ENCODE data around the gene SDF2. TPM values are rescaled to one million over a fixed set of nuclear protein-coding genes. Genes with fewer than 3 reads are reported as not detected.
A peak's percentile ranks its signal among the peaks of the same experiment; 100 is the strongest.

SDF2 gene, protein sequence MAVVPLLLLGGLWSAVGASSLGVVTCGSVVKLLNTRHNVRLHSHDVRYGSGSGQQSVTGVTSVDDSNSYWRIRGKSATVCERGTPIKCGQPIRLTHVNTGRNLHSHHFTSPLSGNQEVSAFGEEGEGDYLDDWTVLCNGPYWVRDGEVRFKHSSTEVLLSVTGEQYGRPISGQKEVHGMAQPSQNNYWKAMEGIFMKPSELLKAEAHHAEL
- 10 to 100 TPM; 49.0 to 52.9 TPM for total RNA-seq

DNA sequence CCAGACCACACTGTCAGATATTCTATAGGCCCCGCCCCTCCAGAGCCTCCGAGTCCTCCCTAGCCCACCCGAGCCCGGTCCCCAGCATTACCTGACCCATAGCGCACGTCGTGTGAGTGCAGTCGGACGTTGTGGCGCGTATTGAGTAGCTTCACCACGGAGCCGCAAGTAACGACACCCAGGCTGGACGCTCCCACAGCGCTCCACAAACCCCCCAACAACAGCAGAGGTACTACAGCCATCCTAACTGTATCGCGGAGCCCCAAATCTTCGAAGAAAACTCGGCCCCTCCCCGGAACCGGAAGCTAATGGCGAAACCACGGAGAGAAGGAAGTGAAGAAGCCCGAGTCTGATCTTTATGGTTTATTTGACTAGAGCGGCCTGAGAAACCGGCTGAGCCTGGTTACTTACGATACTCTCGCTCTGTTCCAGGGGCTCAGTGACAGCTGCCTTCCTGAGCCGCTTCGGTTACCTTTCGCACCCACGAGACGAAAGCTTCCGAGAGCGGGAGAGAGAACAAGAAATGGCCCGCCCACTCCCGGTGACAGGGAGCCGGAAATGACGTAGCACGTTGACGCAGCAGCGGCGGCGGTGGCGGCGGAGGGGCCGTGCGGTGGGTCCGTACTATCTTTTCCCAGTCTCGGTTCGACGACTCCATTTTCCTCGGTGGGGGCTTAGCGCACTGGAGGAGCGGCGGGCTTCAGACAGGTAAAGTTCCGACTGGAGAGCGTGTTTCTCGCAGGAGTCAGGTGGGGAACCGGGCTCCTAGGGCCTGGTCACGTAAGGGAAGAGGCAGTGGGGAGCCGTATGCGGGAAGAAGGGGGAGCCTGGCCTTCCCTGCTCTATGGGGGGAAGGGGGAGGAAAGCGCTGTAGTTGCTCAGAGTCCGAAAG lies at the start of gene SDF2, which contains the start of gene SUPT6H:
TSS of gene SDF2 (minus strand) at position 272 of the 892 bp plus-strand sequence. CDS start at position 242, 30 bp downstream.
TSS of gene SUPT6H (plus strand) at position 571 of the 892 bp plus-strand sequence. CDS start 11,197 bp downstream, outside the sequence.
- Mint-ChIP-seq H3K4me1 (peaks cover 52% of the 10 kb centered on the region), H3K4me3 (peak within 1 kb of the TSS; percentile 98)

DNA sequence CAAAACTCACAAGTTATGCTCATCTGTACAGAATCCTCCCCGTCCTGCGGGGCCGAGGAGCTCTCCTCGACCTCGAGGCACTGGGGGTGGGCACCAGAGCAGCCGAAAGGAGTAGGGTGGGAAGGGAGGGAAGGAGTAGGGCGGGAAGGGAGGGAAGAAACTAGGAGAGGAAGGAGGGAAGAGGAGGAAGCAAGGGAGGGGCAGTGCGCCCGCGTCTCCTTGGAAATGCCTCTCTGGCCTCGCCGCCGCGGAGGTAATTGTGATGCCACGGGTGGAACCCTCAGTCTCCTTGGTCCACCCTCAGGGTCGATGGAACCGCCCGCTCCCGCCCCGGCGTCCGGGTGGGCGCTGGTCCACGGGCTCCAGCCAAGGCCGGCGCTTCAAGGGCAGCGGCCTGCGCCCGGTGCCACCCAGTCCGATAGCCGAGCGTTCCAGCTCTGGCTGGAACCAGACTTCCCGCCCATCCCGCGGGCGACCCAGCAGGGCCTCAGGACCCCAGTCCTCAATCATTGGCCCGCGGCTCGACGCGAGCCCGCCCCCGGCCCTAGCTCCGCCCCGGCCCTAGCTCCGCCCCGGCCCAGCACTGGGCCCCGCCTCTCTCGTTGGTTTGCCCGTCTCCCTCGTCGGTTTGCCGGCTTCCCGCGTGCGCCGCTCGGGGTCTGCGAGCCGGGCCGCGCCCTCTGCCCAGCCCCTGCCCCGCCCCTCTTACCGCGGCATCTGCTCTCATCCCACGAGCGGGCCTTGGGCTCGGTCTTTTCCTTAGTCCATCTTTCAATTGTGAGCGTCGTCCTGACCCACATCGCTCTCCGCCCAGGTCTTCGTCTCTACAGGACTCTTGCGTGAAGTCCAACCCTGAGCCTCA lies 49.4 kb upstream of the SDF2 start:
- H3K27me3 Mint-ChIP-seq, result peaks cover 17% of the 10 kb centered on the region
- POLR2A ChIA-PET, result interaction anchor here (0.8 to 5.2 kb wide), 16 partner anchors 8 to 240 kb away, joined by 3 to 86 read pairs (median 8); partner anchors contain the start of genes ALDOC, BLTP2, NEK8 and PHF12

More for the DNA sequence above, at the start of gene SDF2, which contains the start of gene SUPT6H:
- peak; percentile 94 for DNase-seq
- POLR2A ChIA-PET, result interaction anchor here (0.7 to 4.2 kb wide), 22 partner anchors 9 to 326 kb away, joined by 3 to 115 read pairs (median 4); partner anchors contain the start of genes ALDOC, BLTP2, IFT20 and PIGS
- CTCF ChIA-PET, result interaction anchor here (0.6 to 3.6 kb wide), 17 partner anchors 9 to 326 kb away, joined by 3 to 80 read pairs (median 4); partner anchors contain the start of genes BLTP2, DHRS13, NEK8 and PHF12
- H3K36me3 Mint-ChIP-seq (ENCODE audit: low read depth), result peaks cover 55% of the 10 kb centered on the region
- peak within 1 kb of the TSS; percentile 98 for H3K27ac Mint-ChIP-seq
- no peaks in the 10 kb centered on the region for H3K9me3 Mint-ChIP-seq
- H3K27me3 Mint-ChIP-seq, result no peaks in the 10 kb centered on the region

DNA sequence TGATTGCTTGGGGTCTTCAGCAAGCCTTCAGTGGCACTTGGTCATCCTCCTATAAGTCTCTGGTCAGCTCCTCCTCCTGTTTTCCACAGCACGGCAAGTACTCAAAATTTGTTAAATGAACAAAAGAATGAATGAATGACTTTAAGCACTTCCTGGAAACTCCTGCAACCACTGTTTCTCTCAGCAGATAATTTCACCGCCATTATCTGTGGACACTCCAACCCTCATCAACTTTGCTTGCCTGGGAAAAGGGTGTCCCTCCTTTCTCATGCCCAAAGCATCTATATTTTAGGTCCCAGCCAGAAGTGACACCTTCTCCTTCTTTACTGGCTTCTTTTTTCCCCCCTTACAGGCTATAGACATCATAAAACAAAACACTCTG lies 45.6 kb upstream of the SDF2 start:
- Mint-ChIP-seq H3K4me3 (no peak overlapping the region), H3K27me3 (peaks cover under 1% of the 10 kb centered on the region), H3K4me1 (peaks cover 15% of the 10 kb centered on the region), H3K27ac (peak overlapping the region; percentile 54), H3K9me3 (no peaks in the 10 kb centered on the region), H3K36me3 (ENCODE audit: low read depth) (peaks cover 16% of the 10 kb centered on the region)
- POLR2A ChIA-PET, result interaction anchor here (1.1 to 1.4 kb wide), 2 partner anchors 45 to 59 kb away, joined by 3 read pairs; partner anchors contain the start of genes SDF2 and SUPT6H
- DNase-seq, result no peak
- CTCF ChIA-PET, result interaction anchor here (1.0 kb wide), 1 partner anchor 63 kb away, joined by 3 read pairs; no protein-coding TSS in a partner anchor

More for the DNA sequence above, 49.4 kb upstream of the SDF2 start:
- no peaks in the 10 kb centered on the region for H3K9me3 Mint-ChIP-seq
- H3K4me1 Mint-ChIP-seq, result peaks cover 22% of the 10 kb centered on the region
- DNase-seq, result peak; percentile 92
- peak overlapping the region; percentile 90 for H3K27ac Mint-ChIP-seq
- peak overlapping the region; percentile 80 for H3K4me3 Mint-ChIP-seq
- CTCF ChIA-PET, result interaction anchor here (0.6 to 2.5 kb wide), 19 partner anchors 9 to 185 kb away, joined by 3 to 34 read pairs (median 4); partner anchors contain the start of genes ALDOC, BLTP2, NEK8 and RPL23A
- H3K36me3 Mint-ChIP-seq (ENCODE audit: low read depth), result no peaks in the 10 kb centered on the region

DNA sequence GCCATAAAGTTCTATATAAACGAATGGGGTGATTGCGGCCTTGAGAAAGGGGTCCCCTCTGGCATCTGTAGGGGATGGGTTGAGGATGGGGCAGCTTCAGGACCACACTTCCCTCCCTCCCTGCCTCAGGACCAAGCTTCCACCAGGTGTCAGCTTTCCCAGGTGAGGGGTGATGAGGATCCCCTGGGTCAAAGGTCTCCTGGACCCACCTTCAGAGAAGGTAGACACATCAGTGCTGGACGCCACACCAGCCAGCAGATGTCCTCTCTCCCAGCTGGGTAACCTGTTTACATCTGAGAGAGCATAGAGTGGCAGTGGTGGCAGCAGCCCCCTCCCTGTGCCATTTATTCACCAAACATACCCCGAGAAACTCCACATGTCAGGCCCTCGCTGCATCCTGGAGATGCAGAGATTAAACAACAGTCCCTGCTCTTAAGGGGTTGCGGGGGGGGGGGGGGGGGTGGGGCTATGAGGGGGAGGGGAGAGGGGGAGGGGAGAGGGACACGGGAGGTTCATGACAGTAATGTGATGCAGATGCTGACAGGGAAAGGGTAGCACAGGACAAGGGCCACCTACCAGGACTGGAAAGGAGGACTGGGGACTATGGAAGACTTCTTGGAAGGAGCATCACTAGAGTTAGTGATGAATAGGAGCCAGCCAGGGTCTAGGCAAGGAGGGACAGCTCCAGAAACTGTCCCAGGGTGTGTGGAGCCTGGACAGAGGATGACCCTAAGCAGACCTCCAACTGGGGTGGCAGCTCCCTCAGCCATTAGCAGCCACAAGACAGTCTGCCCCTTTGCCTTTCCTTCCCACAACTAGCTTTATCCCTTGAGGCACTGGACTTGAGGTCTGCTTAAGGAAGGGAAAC lies 45.0 kb upstream of the SDF2 start:
- POLR2A ChIA-PET, result interaction anchor here (1.1 to 1.4 kb wide), 2 partner anchors 45 to 58 kb away, joined by 3 read pairs; partner anchors contain the start of genes SDF2 and SUPT6H
- peak overlapping the region; percentile 54 for H3K27ac Mint-ChIP-seq

DNA sequence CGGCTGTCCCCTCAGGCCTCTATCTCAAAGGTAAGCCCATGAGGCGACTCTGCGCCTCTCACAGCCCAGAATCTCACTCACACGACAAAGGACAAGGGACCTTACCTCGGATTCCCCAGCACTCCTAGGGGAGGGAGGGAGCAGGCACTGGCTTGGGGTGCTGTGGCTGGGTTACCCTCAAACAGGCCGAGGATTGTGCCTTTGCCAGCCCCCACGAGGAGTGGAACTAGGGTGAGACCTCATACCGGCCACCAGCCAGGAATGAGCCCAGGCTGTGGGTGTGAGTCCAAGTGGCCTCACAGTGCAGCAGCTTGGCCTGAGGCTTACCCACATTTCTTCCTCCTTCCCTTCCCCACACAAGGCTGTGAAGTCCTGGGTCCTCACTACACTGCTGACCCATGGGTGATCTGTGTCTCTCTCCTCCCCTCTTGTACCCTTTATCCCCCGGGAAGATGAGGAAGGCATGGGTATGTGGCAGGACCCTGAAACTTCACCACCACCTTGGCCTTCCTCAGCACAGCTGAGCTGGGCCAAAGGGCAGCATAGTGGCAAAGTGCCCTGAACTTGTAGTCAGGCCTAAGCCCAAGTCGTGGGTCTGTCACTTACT lies 44.1 kb upstream of the SDF2 start:
- Mint-ChIP-seq H3K27ac (no peak overlapping the region), H3K9me3 (no peaks in the 10 kb centered on the region), H3K27me3 (no peaks in the 10 kb centered on the region), H3K4me1 (peaks cover 4% of the 10 kb centered on the region), H3K4me3 (no peak overlapping the region), H3K36me3 (ENCODE audit: low read depth) (peaks cover 31% of the 10 kb centered on the region)
- DNase-seq, result no peak
- CTCF ChIA-PET, result interaction anchor here (1.5 kb wide), 1 partner anchor 30 kb away, joined by 4 read pairs; no protein-coding TSS in a partner anchor
- POLR2A ChIA-PET, result no interaction called here

More for the DNA sequence above, 45.0 kb upstream of the SDF2 start:
- Mint-ChIP-seq H3K4me1 (peaks cover 9% of the 10 kb centered on the region), H3K4me3 (no peak overlapping the region), H3K27me3 (no peaks in the 10 kb centered on the region), H3K9me3 (no peaks in the 10 kb centered on the region), H3K36me3 (ENCODE audit: low read depth) (peaks cover 22% of the 10 kb centered on the region)
- DNase-seq, result no peak
- CTCF ChIA-PET, result no interaction called here

DNA sequence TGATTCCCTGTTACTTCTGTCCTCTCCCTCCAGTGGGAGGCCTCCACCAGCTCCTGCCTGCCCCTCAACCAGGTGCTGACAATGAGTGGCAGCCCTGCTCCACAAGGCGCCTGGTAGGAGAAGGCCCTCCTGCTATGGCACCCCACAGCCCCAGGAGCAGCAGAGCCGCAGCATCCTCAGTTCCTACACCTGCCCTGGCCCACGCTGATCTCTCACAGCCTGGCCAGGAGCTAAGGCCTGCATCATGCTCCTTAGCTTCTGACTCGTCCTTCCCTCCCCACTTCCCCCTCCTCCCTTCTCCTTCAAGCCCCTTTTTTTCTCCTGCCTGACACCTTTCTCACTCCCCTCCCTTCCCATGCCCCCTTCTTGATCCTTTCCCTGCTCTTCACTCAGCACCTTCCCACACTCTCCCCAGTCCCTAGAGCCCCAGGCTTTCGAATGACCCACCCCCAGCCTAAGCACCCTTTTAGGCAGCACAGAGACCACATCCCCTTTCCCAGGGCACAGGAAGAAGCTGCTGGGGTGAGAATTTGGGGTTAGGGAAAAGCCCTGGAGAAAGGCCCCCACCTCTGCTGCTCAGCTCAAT lies 43.5 kb upstream of the SDF2 start:
- no peak for DNase-seq
- CTCF ChIA-PET, result interaction anchor here (1.5 kb wide), 1 partner anchor 29 kb away, joined by 4 read pairs; no protein-coding TSS in a partner anchor
- H3K9me3 Mint-ChIP-seq, result no peaks in the 10 kb centered on the region
- POLR2A ChIA-PET, result interaction anchor here (1.6 kb wide), 1 partner anchor 15 kb away, joined by 7 read pairs; the partner anchor contains the start of gene RPL23A
- H3K4me3 Mint-ChIP-seq, result no peak overlapping the region
- H3K27me3 Mint-ChIP-seq, result no peaks in the 10 kb centered on the region
- peaks cover 37% of the 10 kb centered on the region for H3K36me3 Mint-ChIP-seq (ENCODE audit: low read depth)
- H3K27ac Mint-ChIP-seq, result no peak overlapping the region
- H3K4me1 Mint-ChIP-seq, result no peaks in the 10 kb centered on the region

DNA sequence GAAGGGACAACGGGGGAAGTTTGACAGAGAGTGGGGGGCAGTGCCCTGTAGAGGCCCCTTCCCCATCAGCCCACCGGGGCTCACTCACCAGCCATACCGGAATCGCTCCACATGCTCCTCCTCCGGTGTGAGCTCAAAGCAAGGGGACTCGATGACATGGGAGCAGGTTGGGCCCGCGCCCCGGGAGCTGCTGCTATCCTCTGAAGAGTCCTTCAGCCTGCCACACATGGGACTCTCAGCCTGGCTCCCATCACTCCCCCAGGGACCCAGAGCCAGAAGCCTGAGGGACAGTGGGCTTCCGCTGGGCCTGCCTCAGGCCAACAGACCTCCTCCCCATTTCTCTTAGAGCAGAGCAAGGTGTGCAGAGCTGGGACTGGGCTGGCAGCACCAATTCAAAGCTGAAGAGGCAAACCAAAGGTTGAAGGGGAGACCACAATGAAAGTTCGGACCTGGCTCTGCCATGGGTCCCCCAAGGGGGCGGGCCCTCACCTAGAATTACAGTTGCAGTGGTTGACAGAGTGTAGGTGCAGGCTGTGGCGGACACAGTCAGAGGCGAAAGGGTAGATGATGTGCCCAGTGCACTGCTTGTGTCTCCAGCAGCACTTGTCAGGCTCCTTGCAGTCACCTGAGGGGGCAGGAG lies 42.6 kb upstream of the SDF2 start:
- no peaks in the 10 kb centered on the region for H3K4me1 Mint-ChIP-seq
- peaks cover 45% of the 10 kb centered on the region for H3K36me3 Mint-ChIP-seq (ENCODE audit: low read depth)
- CTCF ChIA-PET, result interaction anchor here (1.5 kb wide), 1 partner anchor 28 kb away, joined by 4 read pairs; no protein-coding TSS in a partner anchor
- H3K27ac Mint-ChIP-seq, result no peak overlapping the region
- H3K4me3 Mint-ChIP-seq, result no peak overlapping the region
- no peaks in the 10 kb centered on the region for H3K9me3 Mint-ChIP-seq
- no peaks in the 10 kb centered on the region for H3K27me3 Mint-ChIP-seq
- POLR2A ChIA-PET, result interaction anchor here (1.6 to 2.6 kb wide), 2 partner anchors 7 to 15 kb away, joined by 7 to 11 read pairs; partner anchors contain the start of genes PROCA1 and RPL23A
- DNase-seq, result no peak

DNA sequence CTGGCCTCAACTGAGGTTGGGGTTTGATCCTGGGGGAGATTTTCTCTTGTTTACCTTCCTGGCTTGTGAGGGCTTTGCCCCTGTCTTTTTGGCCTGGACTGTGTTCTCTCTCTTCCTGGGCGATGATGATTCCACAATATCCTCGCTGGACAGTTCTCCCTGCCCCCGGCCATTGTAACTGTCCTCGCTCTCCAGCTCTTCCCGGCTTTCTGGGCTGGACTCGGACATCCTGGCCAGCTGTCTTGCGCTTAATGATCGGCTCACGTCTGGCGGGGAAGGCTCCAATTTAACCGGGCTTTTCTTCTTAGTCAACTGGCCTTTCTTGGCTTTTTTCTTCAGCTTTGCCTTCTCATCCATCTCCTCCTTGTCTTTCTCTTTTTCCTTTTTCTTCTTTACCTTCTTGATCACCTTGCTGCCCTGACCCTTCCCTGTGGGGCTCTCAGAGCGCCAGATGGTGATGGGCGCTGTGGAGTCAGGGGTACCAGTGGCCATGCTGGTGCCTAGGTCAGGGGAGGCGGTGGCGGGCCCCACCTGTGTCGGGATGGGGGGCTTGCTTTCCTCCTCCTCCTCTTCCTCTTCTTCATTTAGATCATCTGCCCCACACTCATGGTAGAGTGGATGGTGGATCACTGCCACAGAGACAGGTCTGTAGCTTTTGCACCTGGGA lies 42.0 kb upstream of the SDF2 start:
- POLR2A ChIA-PET, result interaction anchor here (1.6 to 2.6 kb wide), 2 partner anchors 8 to 16 kb away, joined by 7 to 11 read pairs; partner anchors contain the start of genes PROCA1 and RPL23A
- H3K4me3 Mint-ChIP-seq, result no peak overlapping the region
- H3K9me3 Mint-ChIP-seq, result no peaks in the 10 kb centered on the region
- DNase-seq, result no peak
- no peaks in the 10 kb centered on the region for H3K27me3 Mint-ChIP-seq
- H3K4me1 Mint-ChIP-seq, result no peaks in the 10 kb centered on the region
- no peak overlapping the region for H3K27ac Mint-ChIP-seq
- H3K36me3 Mint-ChIP-seq (ENCODE audit: low read depth), result peaks cover 50% of the 10 kb centered on the region
- CTCF ChIA-PET, result no interaction called here

DNA sequence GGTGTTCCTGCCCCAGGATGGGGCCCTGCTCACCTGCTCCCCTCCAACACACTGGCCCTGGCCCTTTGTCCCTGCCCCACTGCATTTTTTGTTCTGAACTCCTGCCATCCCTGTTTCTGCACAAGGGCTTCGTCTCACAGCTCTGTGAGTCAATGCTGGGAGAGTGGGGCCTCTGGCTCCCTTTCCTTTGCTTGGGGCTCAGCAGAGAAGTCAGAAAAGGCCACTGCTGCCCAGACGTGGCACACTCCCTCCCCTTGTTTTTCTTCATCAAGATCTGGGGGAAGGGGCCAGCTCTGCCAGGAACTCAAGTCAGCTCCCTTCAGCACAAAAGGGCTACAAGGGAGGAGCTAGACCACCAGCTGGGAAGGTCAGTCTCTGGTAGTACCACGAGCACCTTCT lies 41.0 kb upstream of the SDF2 start:
- H3K27me3 Mint-ChIP-seq, result no peaks in the 10 kb centered on the region
- ChIA-PET CTCF (interaction anchor here (0.6 kb wide), 1 partner anchor 24 kb away, joined by 4 read pairs; no protein-coding TSS in a partner anchor), POLR2A (interaction anchor here (1.0 to 2.6 kb wide), 3 partner anchors 9 to 103 kb away, joined by 3 to 11 read pairs (median 4); partner anchors contain the start of genes PROCA1 and RPL23A)
- no peak overlapping the region for H3K4me3 Mint-ChIP-seq
- H3K36me3 Mint-ChIP-seq (ENCODE audit: low read depth), result peaks cover 55% of the 10 kb centered on the region
- no peak overlapping the region for H3K27ac Mint-ChIP-seq
- H3K4me1 Mint-ChIP-seq, result no peaks in the 10 kb centered on the region
- DNase-seq, result no peak
- no peaks in the 10 kb centered on the region for H3K9me3 Mint-ChIP-seq

Data from activated CD4-positive, alpha-beta memory T cell treated with anti-CD3 and anti-CD28 coated beads, Interleukin-2, amount 10 ng/mL, durations not matched to agents 7 days and 5 days (primary cell).